ENCODE data around the gene RPP25L. TPM values are rescaled to one million over a fixed set of nuclear protein-coding genes. Genes with fewer than 3 reads are reported as not detected.

RPP25L gene
- total and polyA plus RNA-seq, 9 of the 15 experiments (the other 6 are each of a cell fraction or from before 2014, with no cell fraction given): 16.3 to 43.7 (median 29.0) TPM

DNA sequence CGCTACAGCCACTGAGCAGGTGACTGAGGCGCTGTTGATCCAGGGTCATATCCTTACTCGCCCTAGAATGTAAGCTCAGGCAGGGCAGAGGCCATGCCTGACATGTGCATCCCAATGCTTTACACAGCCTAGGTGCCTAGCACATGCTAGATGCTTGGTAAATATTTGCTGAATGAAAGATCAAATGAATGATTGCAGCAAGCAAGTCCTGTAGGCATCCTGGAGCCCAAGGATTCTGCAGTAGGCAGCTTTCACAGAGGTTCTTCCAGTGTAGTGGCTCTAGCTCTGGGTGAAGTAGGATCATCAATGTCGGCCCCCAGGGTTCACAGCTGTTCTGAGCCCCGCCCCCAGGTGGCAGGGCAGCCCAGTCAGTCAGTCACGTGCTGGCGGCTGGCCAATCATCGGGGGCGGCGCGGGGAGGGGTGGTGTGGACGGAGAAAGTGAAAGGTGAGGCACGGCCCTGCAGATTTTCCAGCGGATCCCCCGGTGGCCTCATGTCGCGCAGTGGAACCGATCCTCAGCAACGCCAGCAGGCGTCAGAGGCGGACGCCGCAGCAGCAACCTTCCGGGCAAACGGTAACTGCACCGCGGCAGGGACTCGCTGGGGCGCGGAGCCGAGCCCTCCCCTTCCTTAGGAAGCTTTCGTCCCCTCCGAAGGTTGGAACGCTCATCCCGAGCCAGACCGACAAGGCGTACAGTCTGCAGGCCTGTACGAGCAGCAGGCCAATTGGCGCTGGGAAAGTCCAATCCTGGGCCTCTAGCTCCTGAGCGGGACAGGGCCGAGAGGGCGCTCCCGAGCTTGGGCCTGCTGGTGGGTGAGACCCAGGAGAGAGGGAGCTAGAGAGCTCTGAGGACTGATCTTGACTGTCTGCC lies 34.5 kb upstream of the RPP25L start, which contains the start of gene GALT (continued):
- TF ChIP-seq E2F6 (IDR thresholded peaks at IDR 0.05; ENCODE audit: borderline replicate concordance in 1 of 2, extremely low read depth in 1 of 2, insufficient read depth in 1 of 2, insufficient read length in 1 of 2, low read depth in 1 of 2, low read length in 1 of 2, poor library complexity in 1 of 2, severe bottlenecking in 1 of 2) (peak in 1 of 2 experiments; percentile 66), PRDM10 (IDR thresholded peaks at IDR 0.05; ENCODE audit: partially characterized antibody) (peak; percentile 97), SUPT5H (IDR thresholded peaks at IDR 0.05) (peak; percentile 57; the same call in 1 of the 2 replicates), ARID4B (CRISPR knock-in tag; IDR thresholded peaks at IDR 0.05) (peak; percentile 36), TBP (optimal IDR thresholded peaks at IDR 0.05; ENCODE audit: low read depth, low read length) (peak; percentile 37), ZC3H4 (CRISPR knock-in tag; IDR thresholded peaks at IDR 0.05; ENCODE audit: borderline replicate concordance) (no peak), HMGN3 (IDR thresholded peaks at IDR 0.05; ENCODE audit: borderline replicate concordance, extremely low read depth, insufficient read length, low read depth, low read length) (peak; percentile 60)
- TF ChIP-seq, protein P1, sequence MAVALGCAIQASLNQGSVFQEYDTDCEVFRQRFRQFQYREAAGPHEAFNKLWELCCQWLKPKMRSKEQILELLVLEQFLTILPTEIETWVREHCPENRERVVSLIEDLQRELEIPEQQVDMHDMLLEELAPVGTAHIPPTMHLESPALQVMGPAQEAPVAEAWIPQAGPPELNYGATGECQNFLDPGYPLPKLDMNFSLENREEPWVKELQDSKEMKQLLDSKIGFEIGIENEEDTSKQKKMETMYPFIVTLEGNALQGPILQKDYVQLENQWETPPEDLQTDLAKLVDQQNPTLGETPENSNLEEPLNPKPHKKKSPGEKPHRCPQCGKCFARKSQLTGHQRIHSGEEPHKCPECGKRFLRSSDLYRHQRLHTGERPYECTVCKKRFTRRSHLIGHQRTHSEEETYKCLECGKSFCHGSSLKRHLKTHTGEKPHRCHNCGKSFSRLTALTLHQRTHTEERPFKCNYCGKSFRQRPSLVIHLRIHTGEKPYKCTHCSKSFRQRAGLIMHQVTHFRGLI (CRISPR knock-in tag; IDR thresholded peaks at IDR 0.05): no peak

All from K562 (cell line).